ENCODE results near the gene CISH. TPM values are rescaled to one million over a fixed set of nuclear protein-coding genes. Genes with fewer than 3 reads are reported as not detected.

Gene CISH
- total RNA-seq, 1 experiment from 2014 or later, result 0.26 TPM

DNA sequence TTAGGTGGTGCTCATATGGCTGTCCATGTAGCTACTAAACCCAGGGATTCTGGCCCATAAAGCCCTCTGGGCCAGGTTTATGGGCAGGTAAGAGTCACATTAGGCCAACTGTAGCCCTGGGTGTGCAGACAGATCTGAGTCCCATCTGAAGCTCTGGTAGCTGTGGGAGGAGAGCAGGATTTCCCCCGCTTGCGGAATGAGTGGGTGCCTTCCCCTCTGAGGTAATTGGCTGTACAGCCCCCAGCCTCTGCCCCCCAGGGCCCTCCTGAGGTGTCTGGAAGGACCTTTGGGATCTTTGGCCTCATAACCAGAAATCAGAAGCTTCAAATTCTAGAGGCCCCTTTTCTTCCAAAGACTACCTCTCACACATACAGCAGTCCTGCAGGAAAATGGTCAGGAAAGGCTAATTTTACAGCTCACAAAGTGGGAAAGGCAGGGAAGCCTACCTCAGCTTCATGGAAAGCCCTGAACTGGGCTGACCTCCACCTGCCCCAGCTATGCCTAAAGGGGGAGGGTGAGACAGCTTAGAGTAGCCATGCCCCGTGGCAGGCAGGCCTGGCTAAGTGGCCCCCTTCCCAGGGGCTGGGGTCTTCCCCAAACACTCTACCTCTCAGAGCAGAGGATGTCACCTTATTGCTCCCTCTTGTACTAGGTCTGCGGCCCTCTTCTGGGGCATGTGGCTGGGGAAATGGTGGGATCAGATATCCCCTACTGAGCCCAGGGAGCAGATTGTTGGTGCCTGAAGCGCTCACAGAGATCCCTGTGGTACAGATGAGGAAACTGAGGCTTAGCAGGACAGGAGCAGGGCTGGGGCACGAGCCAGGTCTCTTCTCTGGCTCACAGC is 25.4 kb downstream of the CISH start:
- H3K27me3 Mint-ChIP-seq (ENCODE audit: insufficient read depth, unreplicated experiment), result no peaks in the 10 kb centered on the region
- peaks cover 18% of the 10 kb centered on the region for H3K4me1 Mint-ChIP-seq (ENCODE audit: insufficient read depth, unreplicated experiment)
- no TSS peak for BruUV-seq (replicated peaks)
- intact Hi-C loops (cut with micrococcal nuclease), result no loop called here
- DNase-seq (ENCODE audit: unreplicated experiment), result no peak
- CTCF ChIA-PET, result interaction anchor here (0.6 to 5.8 kb wide), 14 partner anchors 11 to 1044 kb away, joined by 3 to 71 read pairs (median 4); partner anchors contain the start of genes CISH and HEMK1
- no peaks in the 10 kb centered on the region for H3K36me3 Mint-ChIP-seq (ENCODE audit: insufficient read depth, unreplicated experiment)
- POLR2A ChIA-PET, result interaction anchor here (0.5 to 3.9 kb wide), 5 partner anchors 10 to 301 kb away, joined by 3 to 15 read pairs (median 5); partner anchors contain the start of gene HEMK1
- no peaks in the 10 kb centered on the region for H3K9me3 Mint-ChIP-seq (ENCODE audit: unreplicated experiment)
- H3K27ac Mint-ChIP-seq (ENCODE audit: low read depth, unreplicated experiment), result no peak overlapping the region
- TF ChIP-seq, protein P1, sequence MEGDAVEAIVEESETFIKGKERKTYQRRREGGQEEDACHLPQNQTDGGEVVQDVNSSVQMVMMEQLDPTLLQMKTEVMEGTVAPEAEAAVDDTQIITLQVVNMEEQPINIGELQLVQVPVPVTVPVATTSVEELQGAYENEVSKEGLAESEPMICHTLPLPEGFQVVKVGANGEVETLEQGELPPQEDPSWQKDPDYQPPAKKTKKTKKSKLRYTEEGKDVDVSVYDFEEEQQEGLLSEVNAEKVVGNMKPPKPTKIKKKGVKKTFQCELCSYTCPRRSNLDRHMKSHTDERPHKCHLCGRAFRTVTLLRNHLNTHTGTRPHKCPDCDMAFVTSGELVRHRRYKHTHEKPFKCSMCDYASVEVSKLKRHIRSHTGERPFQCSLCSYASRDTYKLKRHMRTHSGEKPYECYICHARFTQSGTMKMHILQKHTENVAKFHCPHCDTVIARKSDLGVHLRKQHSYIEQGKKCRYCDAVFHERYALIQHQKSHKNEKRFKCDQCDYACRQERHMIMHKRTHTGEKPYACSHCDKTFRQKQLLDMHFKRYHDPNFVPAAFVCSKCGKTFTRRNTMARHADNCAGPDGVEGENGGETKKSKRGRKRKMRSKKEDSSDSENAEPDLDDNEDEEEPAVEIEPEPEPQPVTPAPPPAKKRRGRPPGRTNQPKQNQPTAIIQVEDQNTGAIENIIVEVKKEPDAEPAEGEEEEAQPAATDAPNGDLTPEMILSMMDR (IDR thresholded peaks at IDR 0.05; ENCODE audit: unreplicated experiment), result no peak
- H3K4me3 Mint-ChIP-seq (ENCODE audit: unreplicated experiment), result no peak overlapping the region

DNA sequence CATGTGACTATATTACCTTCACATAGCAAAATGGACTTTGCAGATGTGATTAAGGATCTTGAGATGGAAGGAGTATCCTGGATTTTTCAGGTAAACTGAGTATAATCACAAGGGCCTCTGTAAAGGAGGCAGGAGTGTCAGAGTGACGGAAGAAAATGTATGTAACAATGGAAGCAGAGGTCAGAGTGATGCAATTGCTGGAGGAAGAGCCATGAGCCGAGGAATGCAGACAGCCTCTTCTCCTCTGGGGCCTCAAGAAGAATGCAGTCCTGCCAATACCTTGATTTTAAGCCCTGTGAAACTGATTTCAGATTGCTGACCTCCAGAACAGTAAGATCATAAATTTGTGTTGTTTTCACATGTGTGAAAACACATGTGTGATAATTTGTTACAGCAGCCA is 27.2 kb downstream of the CISH start:
- intact Hi-C loops (cut with micrococcal nuclease), result no loop called here
- no peaks in the 10 kb centered on the region for H3K9me3 Mint-ChIP-seq (ENCODE audit: unreplicated experiment)
- TF ChIP-seq, protein P1 (IDR thresholded peaks at IDR 0.05; ENCODE audit: unreplicated experiment), result no peak
- H3K36me3 Mint-ChIP-seq (ENCODE audit: insufficient read depth, unreplicated experiment), result no peaks in the 10 kb centered on the region
- no peak overlapping the region for H3K4me3 Mint-ChIP-seq (ENCODE audit: unreplicated experiment)
- DNase-seq (ENCODE audit: unreplicated experiment), result no peak
- H3K27ac Mint-ChIP-seq (ENCODE audit: low read depth, unreplicated experiment), result peak overlapping the region; percentile 61
- H3K27me3 Mint-ChIP-seq (ENCODE audit: insufficient read depth, unreplicated experiment), result no peaks in the 10 kb centered on the region
- CTCF ChIA-PET, result interaction anchor here (1.7 to 4.3 kb wide), 2 partner anchors 13 to 42 kb away, joined by 5 to 33 read pairs; no protein-coding TSS in a partner anchor
- peaks cover 18% of the 10 kb centered on the region for H3K4me1 Mint-ChIP-seq (ENCODE audit: insufficient read depth, unreplicated experiment)
- BruUV-seq (replicated peaks), result no TSS peak
- POLR2A ChIA-PET, result interaction anchor here (0.8 kb wide), 1 partner anchor 15 kb away, joined by 3 read pairs; the partner anchor contains the start of gene HEMK1

DNA sequence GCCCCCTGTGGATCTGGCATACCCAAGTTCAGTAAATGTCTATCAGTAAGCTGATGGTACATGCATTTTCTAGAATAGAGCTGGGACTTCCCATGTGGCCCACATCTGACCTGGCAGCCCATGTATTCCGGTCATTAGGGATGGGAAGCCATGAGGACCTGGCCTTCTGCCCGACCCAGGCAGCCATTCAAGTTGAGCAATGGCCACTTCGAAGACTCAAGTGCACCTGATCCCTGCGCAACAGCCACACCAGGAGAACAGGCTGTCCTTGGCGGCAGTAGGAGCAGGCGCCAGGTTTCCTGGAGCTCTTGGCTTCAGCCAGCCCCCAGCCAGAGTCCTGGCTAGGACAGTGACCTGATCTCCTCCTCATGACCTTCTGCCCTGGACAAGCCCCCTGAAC is 27.7 kb downstream of the CISH start:
- H3K9me3 Mint-ChIP-seq (ENCODE audit: unreplicated experiment), result no peaks in the 10 kb centered on the region
- no peak overlapping the region for H3K4me3 Mint-ChIP-seq (ENCODE audit: unreplicated experiment)
- intact Hi-C loops (cut with micrococcal nuclease), result no loop called here
- H3K36me3 Mint-ChIP-seq (ENCODE audit: insufficient read depth, unreplicated experiment), result peaks cover 4% of the 10 kb centered on the region
- ChIA-PET POLR2A (interaction anchor here (0.8 to 1.4 kb wide), 2 partner anchors 15 to 18 kb away, joined by 3 read pairs; partner anchors contain the start of gene HEMK1), CTCF (interaction anchor here (0.6 to 4.3 kb wide), 4 partner anchors 12 to 370 kb away, joined by 3 to 33 read pairs (median 4); partner anchors contain the start of gene HEMK1)
- DNase-seq (ENCODE audit: unreplicated experiment), result peak; percentile 45
- no TSS peak for BruUV-seq (replicated peaks)
- peak overlapping the region; percentile 61 for H3K27ac Mint-ChIP-seq (ENCODE audit: low read depth, unreplicated experiment)
- TF ChIP-seq, protein P1 (IDR thresholded peaks at IDR 0.05; ENCODE audit: unreplicated experiment), result no peak
- no peaks in the 10 kb centered on the region for H3K27me3 Mint-ChIP-seq (ENCODE audit: insufficient read depth, unreplicated experiment)
- H3K4me1 Mint-ChIP-seq (ENCODE audit: insufficient read depth, unreplicated experiment), result peaks cover 18% of the 10 kb centered on the region

DNA sequence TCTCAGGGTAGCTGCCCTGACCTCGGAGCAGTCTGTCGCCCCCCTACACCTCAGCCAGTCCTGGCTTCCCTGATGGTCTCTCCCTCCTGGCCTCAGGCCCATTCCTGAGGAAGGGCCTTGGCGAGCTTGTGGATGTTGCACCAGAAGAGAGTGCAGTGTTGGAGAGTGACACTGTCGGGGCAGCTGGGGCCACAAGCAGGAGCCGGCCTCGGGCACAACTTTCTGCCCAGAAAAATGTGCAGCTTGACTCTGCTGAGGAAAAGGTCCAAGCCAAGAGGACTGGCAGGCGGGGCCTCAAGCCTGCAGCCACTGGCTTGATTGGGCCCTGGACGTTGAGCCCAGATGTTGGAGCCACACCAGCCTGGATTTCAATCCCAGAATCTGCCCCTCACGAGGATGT is 29.5 kb downstream of the CISH start:
- CTCF ChIA-PET, result interaction anchor here (0.6 to 4.3 kb wide), 4 partner anchors 10 to 35 kb away, joined by 3 to 33 read pairs (median 4); partner anchors contain the start of gene MAPKAPK3
- TF ChIP-seq, protein P1 (IDR thresholded peaks at IDR 0.05; ENCODE audit: unreplicated experiment), result no peak
- no peak for DNase-seq (ENCODE audit: unreplicated experiment)
- peaks cover 10% of the 10 kb centered on the region for H3K36me3 Mint-ChIP-seq (ENCODE audit: insufficient read depth, unreplicated experiment)
- no peak overlapping the region for H3K27ac Mint-ChIP-seq (ENCODE audit: low read depth, unreplicated experiment)
- POLR2A ChIA-PET, result no interaction called here
- no peaks in the 10 kb centered on the region for H3K9me3 Mint-ChIP-seq (ENCODE audit: unreplicated experiment)
- intact Hi-C loops (cut with micrococcal nuclease), result no loop called here
- no peaks in the 10 kb centered on the region for H3K27me3 Mint-ChIP-seq (ENCODE audit: insufficient read depth, unreplicated experiment)
- H3K4me1 Mint-ChIP-seq (ENCODE audit: insufficient read depth, unreplicated experiment), result peaks cover 13% of the 10 kb centered on the region
- BruUV-seq (replicated peaks), result no TSS peak
- H3K4me3 Mint-ChIP-seq (ENCODE audit: unreplicated experiment), result no peak overlapping the region
